Activated CD8-positive, alpha-beta memory T cell treated with anti-CD3 and anti-CD28 coated beads for 24 hours (primary cell): Measurements from ENCODE around the gene ABCG4.
"Not testable (repeated sequence)": the region's sequence is repeated elsewhere in the genome, so short reads cannot be mapped to it uniquely, and the experiment has no call there.

ENCODE experiments used
- DNase-seq: peaks from one replicate; pipeline ENCODE4 v3.0.0-alpha.2; 2020

ABCG4 gene

DNA sequence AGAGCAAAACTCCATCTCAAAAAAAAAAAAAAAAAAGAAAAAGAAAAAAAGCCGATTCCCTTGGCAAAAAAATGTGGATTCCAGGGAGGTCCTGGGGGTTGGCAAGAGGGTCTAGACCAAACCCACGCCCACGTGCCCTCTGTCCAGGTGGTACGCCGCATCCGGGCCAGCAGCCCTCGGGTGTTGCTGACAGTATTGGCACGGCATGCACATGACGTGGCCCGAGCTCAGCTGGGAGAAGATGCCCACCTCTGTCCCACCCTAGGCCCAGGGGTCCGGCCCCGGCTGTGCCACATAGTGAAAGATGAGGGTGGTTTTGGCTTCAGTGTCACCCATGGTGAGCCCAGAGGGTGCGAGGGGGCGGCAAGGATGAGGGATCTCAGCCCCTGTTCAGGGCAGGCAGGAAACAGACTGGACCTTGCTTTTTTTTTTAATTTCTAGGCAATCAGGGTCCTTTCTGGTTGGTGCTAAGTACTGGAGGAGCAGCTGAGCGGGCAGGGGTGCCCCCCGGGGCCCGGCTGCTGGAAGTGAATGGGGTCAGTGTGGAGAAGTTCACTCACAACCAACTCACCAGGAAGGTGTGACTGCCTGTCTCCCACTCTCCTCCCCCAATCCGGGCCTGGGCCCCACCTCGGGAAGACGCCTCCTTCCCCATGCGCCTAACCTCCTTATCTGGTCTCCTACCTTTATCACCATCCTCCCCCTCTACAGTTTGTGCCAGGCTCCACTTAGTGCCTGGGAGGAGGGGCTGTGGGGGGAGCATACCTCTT is 38.5 kb downstream of the ABCG4 start:
- DNase-seq = no peak

- DNase-seq = no peak
Measured at GRCh38 chr11:119188067-119188466, 39.2 kb downstream of the ABCG4 start.

DNA sequence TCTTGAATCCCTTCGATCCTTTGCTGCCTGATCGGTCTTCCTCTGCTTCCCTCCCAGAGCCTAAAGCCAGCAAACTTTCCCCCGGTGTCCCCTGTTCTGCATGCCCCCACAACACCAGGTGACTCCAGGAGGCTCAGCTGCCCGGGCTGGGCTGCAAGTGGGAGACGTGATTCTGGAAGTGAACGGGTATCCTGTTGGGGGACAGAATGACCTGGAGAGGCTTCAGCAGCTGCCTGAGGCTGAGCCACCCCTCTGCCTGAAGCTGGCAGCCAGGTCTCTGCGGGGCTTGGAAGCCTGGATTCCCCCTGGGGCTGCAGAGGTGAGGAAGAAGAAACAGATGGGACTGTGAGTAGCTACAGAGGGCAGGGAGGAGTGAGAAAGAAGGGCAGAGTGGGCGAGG is 40.0 kb downstream of the ABCG4 start:
- no peak for DNase-seq

DNA sequence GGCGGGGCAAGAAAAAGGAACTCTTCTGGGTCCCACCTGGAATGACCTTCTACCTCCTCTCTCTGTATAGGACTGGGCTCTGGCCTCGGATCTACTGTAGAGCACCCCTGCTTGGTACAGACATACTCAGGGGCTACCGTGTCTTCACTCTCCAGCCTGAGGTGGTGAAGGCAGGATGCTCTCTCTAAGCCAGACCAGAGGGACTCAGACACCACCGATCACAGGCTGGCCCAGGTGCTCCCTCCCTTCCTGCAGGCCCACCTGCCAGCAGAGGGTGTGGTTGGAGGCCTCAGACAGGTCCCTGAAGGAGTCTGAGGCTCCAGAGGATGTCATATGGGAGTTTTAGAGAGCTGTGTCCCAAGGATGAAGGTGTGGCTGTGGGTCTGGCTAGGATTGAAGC is 40.5 kb downstream of the ABCG4 start:
- DNase-seq = no peak

- DNase-seq = no peak
Measured at GRCh38 chr11:119190531-119190930, 41.7 kb downstream of the ABCG4 start.

DNA sequence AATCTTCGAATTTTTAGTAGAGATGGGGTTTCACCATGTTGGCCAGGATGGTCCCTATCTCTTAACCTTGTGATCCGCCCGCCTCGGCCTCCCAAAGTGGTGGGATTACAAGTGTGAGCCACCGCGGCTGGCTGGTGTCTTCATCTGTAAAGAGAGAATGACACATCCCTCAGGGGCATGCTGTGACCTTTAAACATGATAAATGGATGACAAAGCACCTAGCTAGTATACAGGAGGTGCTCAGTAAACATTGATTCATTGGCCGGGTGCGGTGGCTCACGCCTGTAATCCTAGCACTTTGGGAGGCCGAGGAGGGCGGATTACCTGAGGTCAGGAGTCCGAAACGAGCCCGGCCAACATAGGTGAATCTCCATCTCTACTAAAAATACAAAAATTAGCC is 42.4 kb downstream of the ABCG4 start:
- not testable (repeated sequence) for DNase-seq

- DNase-seq = no peak
Measured at GRCh38 chr11:119192111-119192510, 43.3 kb downstream of the ABCG4 start.

DNA sequence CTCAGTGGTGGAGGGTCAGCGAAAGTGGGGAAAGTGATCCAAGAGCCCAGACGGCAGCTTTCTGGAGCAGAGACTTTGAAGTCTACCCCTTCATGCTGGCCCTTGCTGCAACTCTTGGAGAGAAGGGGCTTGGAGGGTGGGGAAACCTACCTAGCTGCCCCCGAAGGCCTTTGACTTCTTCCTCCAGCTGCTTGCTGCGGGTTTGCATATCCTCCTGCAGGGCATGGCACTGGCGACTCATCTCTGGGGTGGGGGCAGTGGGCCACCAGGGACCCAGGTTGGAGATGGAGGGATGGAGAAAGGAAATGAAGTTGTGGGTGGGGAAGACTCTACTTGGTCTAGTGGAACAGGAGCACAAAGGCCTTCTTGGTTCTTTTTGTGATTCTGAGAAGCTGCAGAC is 44.1 kb downstream of the ABCG4 start:
- DNase-seq = no peak

GRCh38 chr11:119193626-119194025 is 44.8 kb downstream of the ABCG4 start:
- DNase-seq = no peak

- DNase-seq = no peak
Measured at GRCh38 chr11:119194811-119195440, 46.1 kb downstream of the ABCG4 start.

- no peak for DNase-seq
Measured at GRCh38 chr11:119195680-119196079, 46.8 kb downstream of the ABCG4 start.

- DNase-seq = peak; percentile 73
Measured at GRCh38 chr11:119196833-119197483, 48.1 kb downstream of the ABCG4 start.

- DNase-seq = no peak
Measured at GRCh38 chr11:119198925-119199324, 50.1 kb downstream of the ABCG4 start.

GRCh38 chr11:119201236-119201635 is 52.4 kb downstream of the ABCG4 start:
- DNase-seq = not testable (repeated sequence)

GRCh38 chr11:119202554-119202953 is 53.7 kb downstream of the ABCG4 start:
- no peak for DNase-seq

DNA sequence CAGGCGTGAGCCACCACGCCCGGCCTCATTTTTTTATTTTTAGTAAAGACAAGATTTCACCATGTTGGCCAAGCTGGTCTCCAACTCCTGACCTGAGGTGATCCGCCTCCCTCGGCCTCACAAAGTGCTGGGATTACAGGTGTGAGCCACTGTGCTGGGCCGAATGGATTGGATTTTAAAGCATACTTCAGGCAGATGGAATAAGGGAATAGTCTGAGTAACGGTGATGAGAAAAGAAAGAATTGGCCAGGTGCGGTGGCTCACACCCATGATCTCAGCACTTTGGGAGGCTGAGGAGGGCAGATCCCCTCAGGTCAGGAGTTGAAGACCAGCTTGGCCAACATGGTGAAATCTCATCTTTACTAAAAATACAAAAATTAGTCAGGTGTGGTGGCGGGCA is 55.2 kb downstream of the ABCG4 start:
- DNase-seq = no peak

- DNase-seq = no peak
Measured at GRCh38 chr11:119205080-119205479, 56.2 kb downstream of the ABCG4 start.

DNA sequence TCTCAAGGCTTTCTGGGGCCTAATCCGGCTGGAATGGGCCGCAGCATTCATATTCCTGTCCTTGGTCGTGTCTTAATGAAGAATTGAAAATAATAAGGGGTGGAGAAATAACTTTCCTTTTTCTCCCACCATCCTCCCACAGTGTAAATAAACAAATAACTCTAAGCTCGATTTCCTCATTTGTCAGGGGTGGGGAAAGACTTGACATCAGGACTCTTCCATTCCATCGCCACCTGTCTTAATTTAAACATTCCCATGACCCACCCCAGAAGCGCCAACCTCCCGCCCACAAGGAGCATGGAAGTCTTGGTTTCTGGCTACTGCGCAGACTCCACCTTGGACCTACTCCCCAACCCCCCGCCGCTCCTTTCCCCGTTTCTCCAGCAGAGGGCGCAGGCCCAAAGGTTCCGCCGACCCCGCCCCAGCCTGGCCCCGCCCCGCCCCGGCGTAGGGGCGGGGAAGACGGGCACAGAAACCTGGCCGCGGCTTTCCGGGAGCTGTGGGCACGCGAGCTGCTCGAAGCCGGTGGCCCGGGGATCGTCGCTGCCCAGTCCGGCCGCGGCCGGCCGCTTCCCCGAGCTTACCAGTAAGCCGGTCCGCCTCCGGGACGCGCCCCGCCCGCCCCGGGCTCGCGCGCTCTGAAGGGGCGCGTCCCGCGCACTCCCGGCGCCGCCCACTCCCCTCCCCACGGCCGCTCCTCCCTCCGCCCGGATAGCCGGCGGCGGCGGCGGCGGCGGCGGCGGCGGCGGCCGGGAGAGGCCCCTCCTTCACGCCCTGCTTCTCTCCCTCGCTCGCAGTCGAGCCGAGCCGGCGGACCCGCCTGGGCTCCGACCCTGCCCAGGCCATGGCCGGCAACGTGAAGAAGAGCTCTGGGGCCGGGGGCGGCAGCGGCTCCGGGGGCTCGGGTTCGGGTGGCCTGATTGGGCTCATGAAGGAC is 57.0 kb downstream of the ABCG4 start, which contains the start of gene CBL:
Gene CBL, plus strand, starts transcription at position 766 of the 937 bp plus-strand sequence. Its CDS starts 79 bp downstream, at position 845.
- peak; percentile 100 for DNase-seq

GRCh38 chr11:119206511-119207414 is 57.9 kb downstream of the ABCG4 start:
- no peak for DNase-seq

GRCh38 chr11:119207415-119207960 is 58.6 kb downstream of the ABCG4 start:
- DNase-seq = no peak

DNA sequence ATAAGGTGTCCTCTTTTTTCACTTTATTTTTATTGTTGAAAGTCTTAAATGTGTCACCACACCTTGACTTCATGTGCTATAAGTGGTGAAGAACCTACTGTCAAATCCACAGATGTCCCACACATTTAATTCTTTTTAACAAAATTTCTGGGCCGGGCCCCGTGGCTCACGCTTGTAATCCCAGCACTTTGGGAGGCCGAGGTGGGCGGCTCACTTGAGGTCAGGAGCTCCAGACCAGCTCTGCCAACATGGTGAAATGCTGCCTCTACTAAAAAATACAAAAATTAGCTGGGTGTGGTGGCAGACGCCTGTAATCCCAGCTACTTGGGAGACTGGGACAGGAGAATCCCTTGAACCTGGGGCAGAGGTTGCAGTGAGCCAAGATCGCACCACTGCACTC is 60.3 kb downstream of the ABCG4 start:
- no peak for DNase-seq
